HG03280 (cell line): ENCODE data around the gene PUSL1.

Source experiments
- ATAC-seq: cut with Tn5 transposase; IDR thresholded peaks from one replicate; pipeline ENCODE4 v1.9.1; 2021; ENCODE audit warnings: mild to moderate bottlenecking, moderate library complexity; ENCODE audit not compliant: unreplicated experiment

Gene PUSL1

DNA sequence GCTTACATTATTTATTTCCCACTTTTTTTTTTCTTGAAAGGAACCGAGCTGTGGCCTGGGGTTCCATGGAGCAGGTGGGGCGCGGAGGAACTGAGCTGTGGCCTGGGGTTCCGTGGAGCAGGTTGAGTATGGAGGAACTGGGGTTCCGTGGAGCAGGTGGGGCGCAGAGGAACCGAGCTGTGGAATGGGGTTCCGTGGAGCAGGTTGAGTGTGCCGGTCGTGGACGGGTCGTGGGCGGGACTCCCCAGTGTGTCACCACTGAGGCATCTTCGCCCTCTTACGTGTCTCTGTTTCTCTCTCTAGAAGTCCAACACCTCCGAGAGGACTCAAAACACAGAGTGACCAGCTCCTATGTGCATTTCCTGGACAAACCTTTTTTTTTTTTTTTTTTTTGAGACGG is 29.4 kb upstream of the PUSL1 start:
- no peak for ATAC-seq

DNA sequence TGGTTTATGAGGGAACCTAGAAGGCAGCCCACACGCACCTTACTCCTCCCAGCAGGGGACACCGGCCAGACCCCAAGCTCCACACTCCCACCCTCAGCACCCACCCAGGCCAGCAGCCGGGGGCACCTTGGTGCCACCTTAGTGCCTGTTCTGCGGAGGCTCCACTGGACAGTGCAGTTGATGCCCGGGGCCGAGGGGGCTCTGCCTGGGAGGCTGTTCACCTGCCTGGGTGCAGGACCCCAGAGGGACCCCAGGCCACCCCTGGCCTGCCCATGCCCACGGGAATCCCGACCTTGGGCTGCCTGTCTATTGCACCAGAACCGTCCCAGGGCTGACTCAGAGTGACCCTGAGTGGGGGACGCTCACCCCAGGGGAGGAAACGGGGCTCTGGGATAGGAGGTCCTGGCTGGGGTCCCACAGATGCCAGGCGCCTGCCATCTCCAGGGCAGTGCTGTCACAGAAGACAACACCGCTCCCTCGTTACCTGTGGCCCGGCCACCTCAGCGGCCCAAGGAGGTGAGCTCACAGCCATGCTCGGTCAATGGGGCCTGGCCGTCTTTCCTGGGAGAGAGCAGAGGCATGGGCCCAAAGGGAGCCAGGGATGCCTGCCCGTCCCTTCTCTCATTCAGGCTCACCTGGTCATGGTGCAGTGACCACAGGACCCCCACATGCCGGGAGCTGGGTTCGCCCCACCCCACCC is 27.5 kb upstream of the PUSL1 start:
- ATAC-seq: no peak

GRCh38 chr1:1281533-1282321 is 26.7 kb upstream of the PUSL1 start:
- no peak for ATAC-seq

- ATAC-seq: no peak
Observed at GRCh38 chr1:1282998-1283397, 25.4 kb upstream of the PUSL1 start.

DNA sequence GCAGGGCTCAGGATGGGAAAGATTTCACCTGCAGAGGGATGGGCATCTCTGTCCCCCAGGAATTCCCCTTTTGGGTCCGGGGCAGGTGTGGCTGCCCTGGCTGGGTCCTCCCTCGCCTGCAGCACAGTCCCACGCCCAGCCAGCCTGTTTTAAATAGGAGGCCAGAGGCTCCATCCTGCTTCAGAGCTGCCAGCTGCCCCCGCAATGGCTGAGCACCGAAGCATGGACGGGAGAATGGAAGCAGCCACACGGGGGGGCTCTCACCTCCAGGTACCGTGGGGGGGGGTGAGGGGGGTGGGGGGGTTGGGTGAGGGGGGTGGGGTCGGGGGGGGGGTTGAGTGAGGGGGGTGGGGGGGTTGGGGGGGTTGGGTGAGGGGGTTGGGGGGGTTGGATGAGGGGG is 24.6 kb upstream of the PUSL1 start:
- ATAC-seq: no peak

DNA sequence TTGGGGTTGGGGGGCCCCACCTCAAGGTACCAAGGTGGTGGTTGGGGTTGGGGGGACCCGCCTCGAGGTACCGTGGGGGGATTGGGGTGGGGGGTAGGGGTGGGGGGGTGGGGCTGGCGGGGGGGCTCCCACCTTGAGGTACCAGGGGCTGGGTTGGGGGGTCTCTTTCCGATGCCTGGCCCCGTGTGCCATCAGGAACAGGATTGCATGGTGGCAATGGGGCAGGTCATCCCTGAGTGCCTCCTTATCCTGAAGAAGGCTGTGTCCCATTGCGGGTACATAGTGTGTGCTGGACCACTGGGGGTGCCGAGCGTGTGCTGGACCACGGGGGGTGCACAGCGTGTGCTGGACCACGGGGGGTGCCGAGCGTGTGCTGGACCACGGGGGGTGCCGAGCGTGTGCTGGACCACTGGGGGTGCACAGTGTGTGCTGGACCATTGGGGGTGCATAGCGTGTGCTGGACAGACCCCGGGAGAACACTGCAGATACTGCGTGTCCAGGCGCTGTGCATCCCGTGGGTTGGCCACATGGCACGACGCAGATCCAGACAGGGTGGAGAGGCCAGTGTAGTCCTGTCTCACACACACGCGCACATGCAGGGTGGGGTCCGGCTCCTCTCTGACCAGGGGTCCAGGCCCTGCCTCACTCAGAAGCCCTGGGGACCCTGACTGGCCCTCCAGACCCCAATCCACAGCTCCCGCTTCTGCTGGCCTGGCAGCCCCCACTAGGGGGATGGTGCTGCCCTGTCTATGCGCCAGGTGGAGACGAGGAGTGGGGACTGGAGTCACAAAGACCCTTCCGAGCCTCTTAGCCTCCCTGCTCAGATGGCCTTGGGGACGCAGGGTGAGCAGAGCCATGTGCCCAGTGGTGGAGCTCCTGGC is 23.9 kb upstream of the PUSL1 start:
- no peak for ATAC-seq

- ATAC-seq: no peak
Observed at GRCh38 chr1:1285102-1285571, 23.3 kb upstream of the PUSL1 start.

DNA sequence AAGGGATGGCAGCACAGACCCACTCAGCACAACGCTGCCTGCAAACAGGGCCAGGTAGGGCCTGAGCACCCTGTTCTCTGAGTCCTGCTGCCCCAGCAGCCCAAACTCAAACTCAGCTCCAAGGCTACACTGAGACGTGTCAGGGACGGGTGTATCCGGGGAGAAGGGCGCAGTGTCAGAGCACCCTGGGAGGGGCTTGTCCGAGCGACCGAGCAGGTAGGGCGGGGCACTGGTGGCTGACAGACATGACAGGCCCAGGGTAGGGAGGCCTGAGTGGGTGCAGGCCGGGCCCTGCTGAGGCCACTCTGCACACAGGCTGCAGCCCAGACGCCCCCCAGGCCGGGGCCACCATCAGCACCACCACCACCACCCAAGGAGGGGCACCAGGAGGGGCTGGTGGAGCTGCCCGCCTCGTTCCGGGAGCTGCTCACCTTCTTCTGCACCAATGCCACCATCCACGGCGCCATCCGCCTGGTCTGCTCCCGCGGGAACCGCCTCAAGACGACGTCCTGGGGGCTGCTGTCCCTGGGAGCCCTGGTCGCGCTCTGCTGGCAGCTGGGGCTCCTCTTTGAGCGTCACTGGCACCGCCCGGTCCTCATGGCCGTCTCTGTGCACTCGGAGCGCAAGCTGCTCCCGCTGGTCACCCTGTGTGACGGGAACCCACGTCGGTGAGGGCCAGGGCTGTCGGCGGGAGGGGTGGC is 22.6 kb upstream of the PUSL1 start:
- no peak for ATAC-seq

DNA sequence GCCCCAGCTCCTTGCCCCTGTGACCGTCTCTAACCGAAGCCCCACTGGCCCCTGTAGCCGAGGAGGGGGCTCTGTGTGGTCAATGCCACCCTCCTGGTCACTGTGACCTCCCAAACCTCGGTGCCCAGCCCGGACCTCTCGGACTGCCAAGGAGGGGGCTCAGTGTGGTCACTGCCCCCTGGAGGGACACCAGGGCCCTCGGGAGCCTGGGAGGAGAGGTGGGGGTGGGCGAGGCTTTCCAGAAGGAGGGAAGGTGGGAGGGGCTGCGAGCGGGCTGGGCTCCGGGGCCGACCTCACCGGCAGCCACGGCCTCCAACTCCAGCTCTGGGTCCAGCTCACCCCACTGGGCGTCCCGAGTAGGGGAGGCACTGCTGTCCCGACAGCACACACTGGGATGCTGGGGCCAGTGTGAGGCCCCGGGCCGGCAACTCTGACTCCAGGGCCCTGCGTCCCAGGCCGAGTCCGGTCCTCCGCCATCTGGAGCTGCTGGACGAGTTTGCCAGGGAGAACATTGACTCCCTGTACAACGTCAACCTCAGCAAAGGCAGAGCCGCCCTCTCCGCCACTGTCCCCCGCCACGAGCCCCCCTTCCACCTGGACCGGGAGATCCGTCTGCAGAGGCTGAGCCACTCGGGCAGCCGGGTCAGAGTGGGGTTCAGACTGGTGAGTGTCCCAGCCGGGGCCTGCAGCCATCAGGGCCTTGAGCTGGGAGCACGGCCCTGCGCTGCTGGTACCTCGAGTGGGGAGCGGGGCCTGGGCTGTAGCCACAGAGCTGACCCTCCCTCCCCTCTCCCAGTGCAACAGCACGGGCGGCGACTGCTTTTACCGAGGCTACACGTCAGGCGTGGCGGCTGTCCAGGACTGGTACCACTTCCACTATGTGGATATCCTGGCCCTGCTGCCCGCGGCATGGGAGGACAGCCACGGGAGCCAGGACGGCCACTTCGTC is 21.8 kb upstream of the PUSL1 start:
- no peak for ATAC-seq

- no peak for ATAC-seq
Observed at GRCh38 chr1:1287288-1288110, 20.9 kb upstream of the PUSL1 start.

- ATAC-seq: no peak
Observed at GRCh38 chr1:1290238-1290731, 18.1 kb upstream of the PUSL1 start.

- ATAC-seq: no peak
Observed at GRCh38 chr1:1291023-1291528, 17.3 kb upstream of the PUSL1 start.

- no peak for ATAC-seq
Observed at GRCh38 chr1:1291548-1292441, 16.6 kb upstream of the PUSL1 start.

- ATAC-seq: no peak
Observed at GRCh38 chr1:1292442-1292779, 16.0 kb upstream of the PUSL1 start.

DNA sequence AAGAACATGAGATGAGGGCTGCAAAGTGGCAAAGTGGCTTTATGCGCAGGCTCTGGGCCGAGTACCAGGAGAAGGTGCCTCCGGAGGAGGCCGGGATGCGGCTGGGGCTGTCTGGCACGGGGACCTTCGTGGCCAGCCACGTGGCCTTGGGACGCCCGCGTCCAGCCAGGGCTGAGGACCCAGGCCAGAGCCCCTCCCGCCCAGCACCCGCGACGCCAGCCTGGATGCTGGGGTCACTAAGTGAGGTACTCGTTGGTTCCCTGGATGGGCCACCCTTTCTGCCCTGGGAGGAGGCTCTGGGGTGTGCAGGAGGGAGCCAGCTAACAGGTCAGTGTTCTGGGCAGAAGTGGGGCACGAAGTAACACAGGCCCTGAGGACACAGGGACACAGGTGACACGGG is 15.5 kb upstream of the PUSL1 start:
- ATAC-seq: no peak

DNA sequence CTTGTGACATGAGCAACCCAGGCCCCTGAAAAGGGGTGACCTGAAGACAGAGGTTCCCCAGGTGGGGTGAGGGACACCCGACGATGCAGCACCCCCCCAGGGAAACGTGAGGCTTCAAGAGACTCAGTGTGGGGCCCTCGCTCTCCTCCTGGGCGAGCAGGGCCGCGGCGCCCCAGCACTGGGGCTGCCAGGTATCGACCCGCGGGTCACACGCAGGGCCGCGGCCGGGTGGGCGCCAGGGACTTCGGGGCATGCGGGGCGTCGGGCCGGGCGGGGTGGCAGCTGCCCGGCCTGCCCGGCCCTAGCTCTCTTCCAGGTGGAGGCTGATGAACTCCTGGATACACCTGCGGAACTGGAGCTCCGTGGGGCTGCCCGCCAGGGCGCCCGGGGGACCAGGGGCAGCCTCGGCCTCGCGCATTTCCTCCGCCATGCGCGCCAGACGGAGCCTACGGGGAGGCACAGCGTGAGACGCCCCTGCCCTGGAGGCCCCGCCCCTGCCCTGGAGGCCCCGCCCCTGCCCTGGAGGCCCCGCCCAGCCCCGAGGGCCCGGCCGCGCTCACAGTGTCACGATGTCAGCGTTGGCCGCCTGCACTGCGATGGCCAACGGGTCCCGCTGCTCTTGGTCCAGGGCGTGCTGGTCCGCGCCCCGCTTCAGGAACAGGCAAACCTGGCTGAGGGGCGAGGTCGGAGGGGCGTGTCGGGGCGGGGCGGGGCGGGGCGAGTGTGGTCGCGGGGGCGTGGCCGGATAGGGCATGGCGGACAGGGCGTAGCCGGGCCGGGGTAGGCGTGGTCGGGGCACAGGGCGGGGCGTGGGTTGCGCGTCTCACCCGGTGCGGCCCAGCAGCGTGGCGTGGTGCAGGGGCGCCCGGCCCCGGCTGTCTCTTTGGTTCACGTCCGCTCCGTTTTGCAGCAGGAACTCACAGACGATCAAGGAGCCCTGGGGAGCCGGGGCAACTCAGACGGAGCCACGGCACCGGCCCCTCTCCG is 14.8 kb upstream of the PUSL1 start:
- no peak for ATAC-seq
